Heart right ventricle (tissue), 16 donors: Measurements from ENCODE around the gene TUBGCP6. TPM values are rescaled to one million over a fixed set of nuclear protein-coding genes. Genes with fewer than 3 reads are reported as not detected.

Experiments
- ATAC-seq, 8 donors: fragments of 200-7000 bp; cut with Tn5 transposase; one replicate each; pipeline ENCODE4 v1.9.1; 2020; ENCODE audit warnings: mild to moderate bottlenecking in 8 of 8, moderate library complexity in 8 of 8, moderate number of reproducible peaks in 1 of 8
- DNase-seq, 2 donors: peaks; one replicate each; pipeline ENCODE4 v3.0.0-alpha.2; 2020
- H3K27ac ChIP-seq, 10 donors: fragments of 200-600 bp; sonication (generic) in 2 of 10; one replicate each; pipeline versions ENCODE4 v1.5.0 to v1.8.0; 2020 to 2022; ENCODE audit warnings: mild to moderate bottlenecking in 3 of 10
- H3K27me3 ChIP-seq, 7 donors: fragments of 200-600 bp; one replicate each; pipeline ENCODE4 v1.8.0; 2021 to 2022; ENCODE audit warnings: mild to moderate bottlenecking in 2 of 7
- H3K36me3 ChIP-seq, 9 donors: fragments of 200-600 bp; sonication (generic) in 1 of 9; one replicate each; pipeline versions ENCODE4 v1.5.0 to v1.8.0; 2020 to 2022; ENCODE audit warnings: mild to moderate bottlenecking in 2 of 9
- H3K4me1 ChIP-seq, 9 donors: fragments of 200-600 bp; sonication (generic) in 1 of 9; one replicate each; pipeline versions ENCODE4 v1.5.0 to v1.8.0; 2020 to 2022; ENCODE audit warnings: mild to moderate bottlenecking in 4 of 9
- H3K4me3 ChIP-seq, 10 donors: fragments of 200-600 bp; sonication (generic) in 2 of 10; one replicate each; pipeline versions ENCODE4 v1.5.0 to v1.8.0; 2020 to 2022; ENCODE audit warnings: mild to moderate bottlenecking in 7 of 10, moderate library complexity in 2 of 10
- H3K9me3 ChIP-seq, 11 donors: fragments of 200-600 bp in 10 of 11; sonication (generic) in 2 of 11; one replicate each; pipeline versions ENCODE4 v1.5.0 to v1.8.0; 2013 to 2022; ENCODE audit warnings: mild to moderate bottlenecking in 2 of 11, control low read depth in 1 of 11, moderate library complexity in 1 of 11
- WGBS, 2 donors: extraction: QIAGEN DNeasy Blood & Tissue Kit; methylation state at CpG; one replicate each; pipeline ENCODE4 v1.1.7; 2013; ENCODE audit warnings: inconsistent platforms in 1 of 2; 5-methylcytosine and 5-hydroxymethylcytosine counted together
- intact Hi-C, 10 donors: fragments of 100-400 bp; cut with DNase I; formaldehyde crosslinking; loops; one replicate each; pipeline versions ENCODE4 v1.11.1 to v1.14.2; 2022
- polyA plus RNA-seq, 2 donors: library from polyadenylated mRNA; stranded (reverse); fragments of 200-250 nt; gene quantifications; one replicate each; pipeline ENCODE4 v1.2.3, GENCODE V29; 2013
- total RNA-seq, 10 donors: library from RNA; stranded (reverse); fragmentation: NEBNext Ultra II Directional in 3 of 10; extraction: Animal tissue kit (Norgen Biotek cat#: 25700) in 3 of 10; gene quantifications; one replicate each; pipeline versions ENCODE4 v1.2.1 to v1.2.4, GENCODE V29; 2021 to 2023
- TF ChIP-seq, protein P1 (sequence below), 9 donors: fragments of 200-600 bp; sonication (generic) in 2 of 9; IDR thresholded peaks; one replicate each; pipeline versions ENCODE4 v1.5.0 to v1.8.0; 2021 to 2022; ENCODE audit warnings: antibody characterized with exemption in 9 of 9, mild to moderate bottlenecking in 5 of 9, moderate library complexity in 1 of 9
- donor health status: Arrhythmogenic right ventricular cardiomyopathy.
- donor health status: ischemic (EF 13 %, LVEDD 7.1; RV severe dilation, severe dysfunction).
- donor health status: healthy with polysubstance abuse.
- donor health status: DM: no; HTN: yes; CAD: no.
- donor health status: DM: no; HTN: no; CAD: no.
- donor health status: ischemic (EF 25% LVEDD 6.9; RV normal size, moderate dysfunction).
- donor health status: ischemic (EF 25% LVEDD 5.7; RV mildly dilated, moderate dysfunction).
- donor health status: healthy.
- donor health status: DM: yes; HTN: yes; CAD: no.
- donor health status: Ischemic cardiomyopathy.
- donor health status: ischemic (EF 35%, LVEDD 5.7; RV mildly dilated, moderate dysfunction).
- donor health status: nonischemic (EF 11% LVEDD 7.7; RV severe dilation, severe dysfunction).
- donor health status: DM: yes; HTN: yes; CAD: no.
- donor health status: PGD.
- donor health status: ischemic (EF 29% LVEDD 5.4; RV normal size, mild dysfunction).
- donor health status: nonischemic (EF 23%, LVEDD 6.1; RV moderate dilation, normal function).

The TUBGCP6 gene
- total and polyA plus RNA-seq, 12 donors = 14.2 to 40.7 (median 18.5) TPM

DNA sequence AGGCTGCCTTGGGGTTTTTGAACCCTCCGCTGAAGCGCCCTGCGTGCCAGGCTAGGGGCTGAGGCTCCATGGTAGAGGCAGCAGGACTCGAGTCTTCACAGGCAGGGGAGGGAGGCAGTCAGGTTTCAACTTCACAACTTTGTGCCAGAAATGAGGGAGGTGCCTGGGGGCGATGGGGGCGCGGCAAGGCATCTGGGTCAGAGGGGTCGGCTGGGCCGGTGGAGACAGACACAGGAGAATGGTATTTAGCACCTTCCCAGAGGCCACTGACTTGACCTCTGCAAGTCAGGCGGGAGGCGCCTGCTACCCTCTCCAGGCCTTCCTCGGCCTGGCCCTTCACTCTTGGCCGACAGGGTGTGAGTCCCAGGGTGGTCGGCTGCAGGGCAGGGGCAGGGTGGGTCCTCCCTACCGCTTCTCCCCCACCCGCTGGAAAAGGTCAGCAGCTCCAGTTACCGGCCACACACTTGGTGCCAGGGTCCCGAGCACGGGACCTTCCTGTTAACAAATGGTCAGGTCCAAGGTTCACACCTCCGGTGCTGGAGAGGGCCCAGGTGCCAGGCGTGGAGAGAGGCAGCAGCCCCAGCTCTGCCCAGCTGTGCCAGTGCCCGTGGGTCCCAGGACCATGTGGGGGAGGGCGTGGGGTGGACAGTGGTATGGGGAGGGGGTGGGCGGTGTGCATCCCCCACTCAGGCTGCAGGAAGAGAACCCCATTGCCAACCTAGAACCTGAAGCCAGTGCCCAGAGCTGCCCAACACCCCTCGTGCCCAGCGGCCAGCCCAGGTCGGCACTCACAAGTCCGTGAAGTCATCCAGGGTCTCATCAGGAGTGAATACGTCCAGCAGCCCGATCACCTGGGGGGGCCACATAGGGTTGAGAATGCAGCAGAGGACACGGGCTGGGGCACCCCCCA lies 12.9 kb upstream of the TUBGCP6 start:
- no peak overlapping the region for H3K4me3 ChIP-seq
- DNase-seq (no peak), ATAC-seq (peak in 3 of 8 donors; percentile 0 to 3 (median 1))
- H3K27me3 ChIP-seq = peaks cover 0 to 21% (median 0%) of the 10 kb centered on the region in 7 donors
- WGBS, 2 donors = 66 to 69% methylated on average over 31 of the region's 31 CpGs
- H3K9me3 ChIP-seq = no peaks in the 10 kb centered on the region
- intact Hi-C loops = loop anchor here in 1 of 10 donors (5.0 kb wide), 1 partner anchor 80 kb away; no protein-coding TSS in a partner anchor
- H3K36me3 ChIP-seq = peaks cover 0 to 18% (median 0%) of the 10 kb centered on the region in 9 donors
- H3K27ac ChIP-seq = peak overlapping the region in 5 of 10 donors; percentile 17 to 52 (median 31)
- TF ChIP-seq, protein P1, sequence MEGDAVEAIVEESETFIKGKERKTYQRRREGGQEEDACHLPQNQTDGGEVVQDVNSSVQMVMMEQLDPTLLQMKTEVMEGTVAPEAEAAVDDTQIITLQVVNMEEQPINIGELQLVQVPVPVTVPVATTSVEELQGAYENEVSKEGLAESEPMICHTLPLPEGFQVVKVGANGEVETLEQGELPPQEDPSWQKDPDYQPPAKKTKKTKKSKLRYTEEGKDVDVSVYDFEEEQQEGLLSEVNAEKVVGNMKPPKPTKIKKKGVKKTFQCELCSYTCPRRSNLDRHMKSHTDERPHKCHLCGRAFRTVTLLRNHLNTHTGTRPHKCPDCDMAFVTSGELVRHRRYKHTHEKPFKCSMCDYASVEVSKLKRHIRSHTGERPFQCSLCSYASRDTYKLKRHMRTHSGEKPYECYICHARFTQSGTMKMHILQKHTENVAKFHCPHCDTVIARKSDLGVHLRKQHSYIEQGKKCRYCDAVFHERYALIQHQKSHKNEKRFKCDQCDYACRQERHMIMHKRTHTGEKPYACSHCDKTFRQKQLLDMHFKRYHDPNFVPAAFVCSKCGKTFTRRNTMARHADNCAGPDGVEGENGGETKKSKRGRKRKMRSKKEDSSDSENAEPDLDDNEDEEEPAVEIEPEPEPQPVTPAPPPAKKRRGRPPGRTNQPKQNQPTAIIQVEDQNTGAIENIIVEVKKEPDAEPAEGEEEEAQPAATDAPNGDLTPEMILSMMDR (IDR thresholded peaks at IDR 0.05) = no peak
- H3K4me1 ChIP-seq = peaks cover 6 to 42% (median 20%) of the 10 kb centered on the region in 9 donors

- ATAC-seq (no peak), DNase-seq (no peak)
- intact Hi-C loops = loop anchor here in 1 of 10 donors (5.0 kb wide), 1 partner anchor 80 kb away; no protein-coding TSS in a partner anchor
- Histone ChIP-seq H3K9me3 (no peaks in the 10 kb centered on the region), H3K4me1 (peaks cover 4 to 36% (median 17%) of the 10 kb centered on the region in 9 donors), H3K27me3 (peaks cover 0 to 15% (median 0%) of the 10 kb centered on the region in 7 donors), H3K27ac (peak overlapping the region in 1 of 10 donors; percentile 17), H3K4me3 (no peak overlapping the region), H3K36me3 (peaks cover 0 to 18% (median 0%) of the 10 kb centered on the region in 9 donors)
- 82 to 94% methylated on average over 16 of the region's 16 CpGs for WGBS, 2 donors
- TF ChIP-seq, protein P1 (IDR thresholded peaks at IDR 0.05) = no peak
These were observed 12.2 kb upstream of the TUBGCP6 start for GRCh38 chr22:50257041-50257440.

- H3K4me3 ChIP-seq = no peak overlapping the region
- peaks cover 0 to 11% (median 0%) of the 10 kb centered on the region in 7 donors for H3K27me3 ChIP-seq
- H3K27ac ChIP-seq = no peak overlapping the region
- intact Hi-C loops = loop anchor here in 1 of 10 donors (5.0 kb wide), 1 partner anchor 81 kb away; no protein-coding TSS in a partner anchor
- no peaks in the 10 kb centered on the region for H3K9me3 ChIP-seq
- 89 to 92% methylated on average over 12 of the region's 12 CpGs for WGBS, 2 donors
- H3K36me3 ChIP-seq = peaks cover 0 to 18% (median 0%) of the 10 kb centered on the region in 9 donors
- DNase-seq (no peak), ATAC-seq (no peak)
- TF ChIP-seq, protein P1 (IDR thresholded peaks at IDR 0.05) = no peak
- H3K4me1 ChIP-seq = peaks cover 0 to 39% (median 19%) of the 10 kb centered on the region in 9 donors
These were observed 11.5 kb upstream of the TUBGCP6 start for GRCh38 chr22:50256258-50256862.

GRCh38 chr22:50255607-50256006 lies 10.8 kb upstream of the TUBGCP6 start:
- TF ChIP-seq, protein P1 (IDR thresholded peaks at IDR 0.05) = no peak
- H3K9me3 ChIP-seq = no peaks in the 10 kb centered on the region
- H3K4me1 ChIP-seq = peaks cover 2 to 43% (median 23%) of the 10 kb centered on the region in 9 donors
- H3K36me3 ChIP-seq = peaks cover 0 to 18% (median 0%) of the 10 kb centered on the region in 9 donors
- H3K4me3 ChIP-seq = no peak overlapping the region
- ATAC-seq (no peak), DNase-seq (no peak)
- H3K27ac ChIP-seq = no peak overlapping the region
- H3K27me3 ChIP-seq = peaks cover 0 to 6% (median 0%) of the 10 kb centered on the region in 7 donors
- intact Hi-C loops = loop anchor here in 1 of 10 donors (5.0 kb wide), 1 partner anchor 82 kb away; no protein-coding TSS in a partner anchor
- 93% methylated on average over 17 of the region's 17 CpGs for WGBS, 2 donors
